Epithelial cell of esophagus (primary cell): ENCODE measurements around the gene MAML3.

ENCODE experiments used
- DNase-seq: peaks from one replicate; pipeline ENCODE4 v3.0.0; 2010; ENCODE audit warnings: low read depth
- H3K4me3 ChIP-seq: 2 replicates; pipeline ENCODE4 v1.5.1; 2011; ENCODE audit warnings: mild to moderate bottlenecking, low read length, control low read depth
- CTCF ChIP-seq: IDR thresholded peaks from 2 replicates; pipeline ENCODE4 v1.5.1; 2011; ENCODE audit warnings: low read depth, mild to moderate bottlenecking, low read length, control low read depth, inconsistent platforms; ENCODE audit not compliant: insufficient read depth; ENCODE audit errors: missing control alignments

The MAML3 gene

GRCh38 chr4:140141210-140141835 is 12.7 kb downstream of the MAML3 start:
- TF ChIP-seq CTCF: no peak
- H3K4me3 ChIP-seq: no peak overlapping the region
- peak; percentile 56 for DNase-seq

DNA sequence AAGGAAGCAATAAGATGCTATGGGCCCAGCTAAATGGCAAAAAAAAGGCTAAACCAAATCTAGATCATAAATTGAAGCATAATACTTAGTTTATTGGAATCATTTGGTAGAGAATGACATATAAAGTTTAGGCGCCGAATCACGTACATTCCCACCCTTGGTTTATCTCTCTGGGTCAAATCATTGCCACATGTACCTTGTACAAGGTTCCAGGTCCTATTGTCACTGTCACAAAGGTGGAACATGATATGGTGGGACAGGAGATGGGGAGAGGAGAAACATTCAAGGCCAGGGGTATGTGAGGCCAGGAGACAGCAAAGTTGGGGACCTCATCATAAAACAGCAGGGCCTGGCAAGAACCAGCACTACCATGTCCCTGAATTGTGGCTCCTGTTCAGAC is 13.4 kb downstream of the MAML3 start:
- DNase-seq: no peak
- H3K4me3 ChIP-seq: no peak overlapping the region
- TF ChIP-seq CTCF: no peak

- no peak for TF ChIP-seq CTCF
Observed at GRCh38 chr4:140138428-140138827, 15.6 kb downstream of the MAML3 start.

GRCh38 chr4:140137671-140138070 is 16.3 kb downstream of the MAML3 start:
- no peak for DNase-seq
- TF ChIP-seq CTCF: no peak

More at GRCh38 chr4:140138428-140138827, 15.6 kb downstream of the MAML3 start:
- DNase-seq: no peak
- no peak overlapping the region for H3K4me3 ChIP-seq

GRCh38 chr4:140136509-140136908 is 17.5 kb downstream of the MAML3 start:
- TF ChIP-seq CTCF: no peak
- DNase-seq: peak; percentile 73

More at GRCh38 chr4:140137671-140138070, 16.3 kb downstream of the MAML3 start:
- no peak overlapping the region for H3K4me3 ChIP-seq

DNA sequence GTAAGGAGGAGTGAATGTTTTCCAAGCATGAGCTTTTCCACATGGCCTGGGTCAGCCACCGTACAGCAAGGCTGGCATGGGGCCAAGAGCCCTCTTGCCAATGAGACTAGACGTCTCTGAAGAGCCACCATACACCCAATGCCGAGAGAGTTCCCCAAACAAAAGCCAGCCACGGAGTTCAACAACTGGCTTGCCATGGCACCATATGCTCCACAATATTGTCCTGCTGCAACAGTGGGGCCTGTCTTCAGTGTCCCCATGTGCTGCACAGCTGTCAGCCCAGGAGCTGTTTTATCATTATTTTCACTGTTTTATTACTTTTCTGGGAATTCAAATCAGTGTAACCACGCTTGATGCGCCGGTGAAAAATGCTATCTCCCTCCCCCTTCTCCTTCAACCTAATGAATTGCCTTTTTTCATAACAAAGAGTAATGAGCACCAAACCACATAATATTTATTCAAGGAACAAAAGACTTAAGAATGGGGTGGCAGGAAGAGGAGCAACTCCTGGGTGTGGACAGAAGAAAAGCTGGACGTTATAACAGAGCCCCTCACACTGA is 18.4 kb downstream of the MAML3 start:
- no peak for DNase-seq
- no peak overlapping the region for H3K4me3 ChIP-seq
- no peak for TF ChIP-seq CTCF

More at GRCh38 chr4:140136509-140136908, 17.5 kb downstream of the MAML3 start:
- H3K4me3 ChIP-seq: no peak overlapping the region
